HepG2 (cell line): ENCODE measurements around the gene MT1A. TPM values are rescaled to one million over a fixed set of nuclear protein-coding genes. Genes with fewer than 3 reads are reported as not detected.

Experiments
- ADNP ChIP-seq: sonication (generic); formaldehyde crosslinking; IDR thresholded peaks from 2 replicates; pipeline ENCODE4 v1.4.0; 2020; ENCODE audit warnings: missing genetic modification reagents
- ATF3 ChIP-seq: sonication (generic); formaldehyde crosslinking; IDR thresholded peaks from 2 replicates; pipeline ENCODE4 v1.4.0; 2020; ENCODE audit warnings: missing genetic modification reagents
- ATF7-NPFF ChIP-seq: sonication (generic); formaldehyde crosslinking; IDR thresholded peaks from 2 replicates; pipeline ENCODE4 v1.8.1; 2023; ENCODE audit warnings: mild to moderate bottlenecking, low read depth, missing genetic modification reagents, moderate library complexity
- ATM ChIP-seq: fragments of 450-650 bp; IDR thresholded peaks from 2 replicates; pipeline ENCODE4 v1.7.1; 2017; ENCODE audit warnings: mild to moderate bottlenecking, borderline replicate concordance
- GATAD1 ChIP-seq: IDR thresholded peaks from 2 replicates; pipeline ENCODE4 v1.6.1; 2016; ENCODE audit warnings: missing genetic modification reagents, missing compliant biosample characterization
- HNRNPLL ChIP-seq: fragments of 200-400 bp; formaldehyde crosslinking; IDR thresholded peaks from 2 replicates; pipeline ENCODE4 v1.6.1; 2017; ENCODE audit warnings: mild to moderate bottlenecking, low read depth, low read length; ENCODE audit not compliant: poor library complexity, severe bottlenecking
- MAFK ChIP-seq, 2 experiments: IDR thresholded peaks in 1 of 2; conservative IDR thresholded peaks in 1 of 2; 2 replicates each; pipeline ENCODE4 v1.6.1; 2011; ENCODE audit warnings: improper control_type of control experiment in 2 of 2, low read length in 2 of 2
- MLLT10 ChIP-seq: sonication (generic); formaldehyde crosslinking; IDR thresholded peaks from 2 replicates; pipeline ENCODE4 v1.4.0; 2020; ENCODE audit warnings: missing genetic modification reagents
- MLX ChIP-seq: IDR thresholded peaks from 2 replicates; pipeline ENCODE4 v1.6.1; 2016
- NCOA2 ChIP-seq: sonication (generic); formaldehyde crosslinking; IDR thresholded peaks from 2 replicates; pipeline ENCODE4 v1.8.0; 2022; ENCODE audit warnings: inconsistent platforms
- POGK ChIP-seq: sonication (generic); formaldehyde crosslinking; conservative IDR thresholded peaks from 2 replicates; pipeline ENCODE4 v1.8.0; 2022; ENCODE audit warnings: mild to moderate bottlenecking, moderate library complexity, missing genetic modification reagents
- POLR2AphosphoS2 ChIP-seq: IDR thresholded peaks from 2 replicates; pipeline ENCODE4 v1.6.1; 2011; ENCODE audit warnings: low read depth, low read length, improper control_type of control experiment
- SOX5 ChIP-seq: IDR thresholded peaks from 2 replicates; pipeline ENCODE4 v1.6.1; 2016; ENCODE audit warnings: borderline replicate concordance
- SSRP1 ChIP-seq: IDR thresholded peaks from 2 replicates; pipeline ENCODE4 v1.6.1; 2016; ENCODE audit warnings: control low read depth
- STAG1 ChIP-seq: sonication (generic); formaldehyde crosslinking; IDR thresholded peaks from 2 replicates; pipeline ENCODE4 v1.4.0; 2020; ENCODE audit warnings: missing genetic modification reagents
- TP53 ChIP-seq: sonication (generic); formaldehyde crosslinking; conservative IDR thresholded peaks from 2 replicates; pipeline ENCODE4 v1.4.0; 2020; ENCODE audit warnings: missing genetic modification reagents
- TRAFD1 ChIP-seq: sonication (generic); formaldehyde crosslinking; IDR thresholded peaks from 2 replicates; pipeline ENCODE4 v1.5.1; 2020; ENCODE audit warnings: missing genetic modification reagents, mild to moderate bottlenecking, borderline replicate concordance
- ZNF800 ChIP-seq: sonication (generic); formaldehyde crosslinking; IDR thresholded peaks from 2 replicates; pipeline ENCODE4 v1.4.0; 2020; ENCODE audit warnings: missing genetic modification reagents
- polyA plus RNA-seq, 8 experiments: library from polyadenylated mRNA; depleted of rRNA in 3 of 8; stranded (reverse) in 7 of 8; unstranded in 1 of 8; fragments of >200 nt; fragmentation: Illumina TruSeq in 4 of 8; extraction: Trizol in 4 of 8; gene quantifications; 2 replicates each; pipeline versions ENCODE4 v1.2.1 to v1.2.3, GENCODE V29; 2011 to 2016; ENCODE audit warnings: low read depth in 4 of 8, missing spikeins in 1 of 8, mixed read lengths in 1 of 8; ENCODE audit not compliant: insufficient read depth in 1 of 8
- total RNA-seq, 5 experiments: library from RNA; depleted of rRNA; stranded (reverse); fragments of >200 nt; fragmentation: Illumina TruSeq; extraction: Trizol; gene quantifications; 2 replicates each; pipeline ENCODE4 v1.2.3, GENCODE V29; 2016; ENCODE audit warnings: low read depth in 1 of 5
- TF ChIP-seq, protein P1 (sequence below): sonication (generic); formaldehyde crosslinking; IDR thresholded peaks from 2 replicates; pipeline ENCODE4 v1.5.1; 2020; ENCODE audit warnings: mild to moderate bottlenecking, missing genetic modification reagents, moderate library complexity

Gene MT1A
- total and polyA plus RNA-seq, 2 of the 13 experiments (the other 11 are each of a cell fraction or from before 2014, with no cell fraction given) = 8.3 to 10.4 TPM

GRCh38 chr16:56647641-56648431 lies 9.4 kb downstream of the MT1A start (continued):
- TF ChIP-seq POGK (CRISPR knock-in tag) (peak; percentile 62; the same call in 1 of the 2 replicates), POLR2AphosphoS2 (no peak), GATAD1 (CRISPR knock-in tag) (no peak), ADNP (CRISPR knock-in tag) (no peak), ATF3 (CRISPR knock-in tag) (0 out of 2 replicates have a peak, but pooled peaks have one; percentile 13), HNRNPLL (peak; percentile 86), TRAFD1 (no peak), SOX5 (CRISPR knock-in tag) (no peak), MAFK (conservative IDR thresholded peaks at IDR 0.05 in 1 of 2, IDR thresholded peaks at IDR 0.05 in 1 of 2; ENCODE audit: low read length in 2 of 2) (no peak), MLLT10 (CRISPR knock-in tag) (no peak), ATM (no peak), SSRP1 (CRISPR knock-in tag) (no peak), ATF7-NPFF (CRISPR knock-in tag) (0 out of 2 replicates have a peak, but pooled peaks have one; percentile 45), STAG1 (CRISPR knock-in tag) (peak; percentile 45), ZNF800 (peak; percentile 86; the same call in 1 of the 2 replicates), TP53 (CRISPR knock-in tag) (no peak), MLX (CRISPR knock-in tag) (no peak), NCOA2 (no peak)
- TF ChIP-seq, protein P1, sequence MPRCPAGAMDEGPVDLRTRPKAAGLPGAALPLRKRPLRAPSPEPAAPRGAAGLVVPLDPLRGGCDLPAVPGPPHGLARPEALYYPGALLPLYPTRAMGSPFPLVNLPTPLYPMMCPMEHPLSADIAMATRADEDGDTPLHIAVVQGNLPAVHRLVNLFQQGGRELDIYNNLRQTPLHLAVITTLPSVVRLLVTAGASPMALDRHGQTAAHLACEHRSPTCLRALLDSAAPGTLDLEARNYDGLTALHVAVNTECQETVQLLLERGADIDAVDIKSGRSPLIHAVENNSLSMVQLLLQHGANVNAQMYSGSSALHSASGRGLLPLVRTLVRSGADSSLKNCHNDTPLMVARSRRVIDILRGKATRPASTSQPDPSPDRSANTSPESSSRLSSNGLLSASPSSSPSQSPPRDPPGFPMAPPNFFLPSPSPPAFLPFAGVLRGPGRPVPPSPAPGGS (CRISPR knock-in tag) = 0 out of 2 replicates have a peak, but pooled peaks have one; percentile 30
